ENCODE data around the gene SMIM38.

SMIM38 gene

DNA sequence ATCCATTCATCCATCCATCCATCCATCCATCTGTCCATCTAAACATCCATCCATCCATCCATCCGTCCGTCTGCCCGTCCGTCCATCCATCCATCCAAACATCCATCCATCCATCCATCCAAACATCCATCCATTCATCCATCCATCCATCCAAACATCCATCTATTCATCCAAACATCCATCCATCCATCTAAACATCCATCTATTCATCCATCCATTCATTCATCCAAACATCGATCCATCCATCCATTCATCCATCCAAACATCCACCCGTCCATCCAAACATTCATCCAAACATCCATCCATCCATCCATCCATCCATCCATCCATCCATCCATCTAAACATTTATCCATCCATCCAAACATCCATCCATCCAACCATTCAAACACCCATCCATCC is 45.3 kb upstream of the SMIM38 start:
- Histone ChIP-seq H2AFZ (ENCODE audit: low read length) (no peak overlapping the region), H4K20me1 (ENCODE audit: insufficient read depth, low read length) (no peaks in the 10 kb centered on the region), H3K36me3 (ENCODE audit: insufficient read depth, low read length) (no peaks in the 10 kb centered on the region), H3K9me3 (ENCODE audit: low read length) (no peaks in the 10 kb centered on the region), H3K9ac (ENCODE audit: low read length) (no peak overlapping the region), H3K4me3 (ENCODE audit: low read depth, low read length, poor library complexity, severe bottlenecking) (no peak overlapping the region), H3K4me1 (ENCODE audit: insufficient read depth, low read length, severe bottlenecking) (no peaks in the 10 kb centered on the region), H3K27ac (ENCODE audit: low read depth, low read length, poor library complexity, severe bottlenecking) (no peak overlapping the region), H3K9me2 (ENCODE audit: low read depth, low read length) (no peaks in the 10 kb centered on the region), H3K27me3 (ENCODE audit: insufficient read depth, low read length) (peaks cover 13% of the 10 kb centered on the region; the same call in 1 of the 2 replicates), H3K79me2 (ENCODE audit: insufficient read depth, low read length) (no peaks in the 10 kb centered on the region), H3F3A (ENCODE audit: insufficient read depth, low read length) (no peaks in the 10 kb centered on the region), H3K4me2 (ENCODE audit: low read length) (no peak overlapping the region)
- TF ChIP-seq, protein P1, sequence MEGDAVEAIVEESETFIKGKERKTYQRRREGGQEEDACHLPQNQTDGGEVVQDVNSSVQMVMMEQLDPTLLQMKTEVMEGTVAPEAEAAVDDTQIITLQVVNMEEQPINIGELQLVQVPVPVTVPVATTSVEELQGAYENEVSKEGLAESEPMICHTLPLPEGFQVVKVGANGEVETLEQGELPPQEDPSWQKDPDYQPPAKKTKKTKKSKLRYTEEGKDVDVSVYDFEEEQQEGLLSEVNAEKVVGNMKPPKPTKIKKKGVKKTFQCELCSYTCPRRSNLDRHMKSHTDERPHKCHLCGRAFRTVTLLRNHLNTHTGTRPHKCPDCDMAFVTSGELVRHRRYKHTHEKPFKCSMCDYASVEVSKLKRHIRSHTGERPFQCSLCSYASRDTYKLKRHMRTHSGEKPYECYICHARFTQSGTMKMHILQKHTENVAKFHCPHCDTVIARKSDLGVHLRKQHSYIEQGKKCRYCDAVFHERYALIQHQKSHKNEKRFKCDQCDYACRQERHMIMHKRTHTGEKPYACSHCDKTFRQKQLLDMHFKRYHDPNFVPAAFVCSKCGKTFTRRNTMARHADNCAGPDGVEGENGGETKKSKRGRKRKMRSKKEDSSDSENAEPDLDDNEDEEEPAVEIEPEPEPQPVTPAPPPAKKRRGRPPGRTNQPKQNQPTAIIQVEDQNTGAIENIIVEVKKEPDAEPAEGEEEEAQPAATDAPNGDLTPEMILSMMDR (IDR thresholded peaks at IDR 0.05; ENCODE audit: low read length), result no peak
- TF ChIP-seq EZH2 (IDR thresholded peaks at IDR 0.05; ENCODE audit: borderline replicate concordance, low read length), result no peak

DNA sequence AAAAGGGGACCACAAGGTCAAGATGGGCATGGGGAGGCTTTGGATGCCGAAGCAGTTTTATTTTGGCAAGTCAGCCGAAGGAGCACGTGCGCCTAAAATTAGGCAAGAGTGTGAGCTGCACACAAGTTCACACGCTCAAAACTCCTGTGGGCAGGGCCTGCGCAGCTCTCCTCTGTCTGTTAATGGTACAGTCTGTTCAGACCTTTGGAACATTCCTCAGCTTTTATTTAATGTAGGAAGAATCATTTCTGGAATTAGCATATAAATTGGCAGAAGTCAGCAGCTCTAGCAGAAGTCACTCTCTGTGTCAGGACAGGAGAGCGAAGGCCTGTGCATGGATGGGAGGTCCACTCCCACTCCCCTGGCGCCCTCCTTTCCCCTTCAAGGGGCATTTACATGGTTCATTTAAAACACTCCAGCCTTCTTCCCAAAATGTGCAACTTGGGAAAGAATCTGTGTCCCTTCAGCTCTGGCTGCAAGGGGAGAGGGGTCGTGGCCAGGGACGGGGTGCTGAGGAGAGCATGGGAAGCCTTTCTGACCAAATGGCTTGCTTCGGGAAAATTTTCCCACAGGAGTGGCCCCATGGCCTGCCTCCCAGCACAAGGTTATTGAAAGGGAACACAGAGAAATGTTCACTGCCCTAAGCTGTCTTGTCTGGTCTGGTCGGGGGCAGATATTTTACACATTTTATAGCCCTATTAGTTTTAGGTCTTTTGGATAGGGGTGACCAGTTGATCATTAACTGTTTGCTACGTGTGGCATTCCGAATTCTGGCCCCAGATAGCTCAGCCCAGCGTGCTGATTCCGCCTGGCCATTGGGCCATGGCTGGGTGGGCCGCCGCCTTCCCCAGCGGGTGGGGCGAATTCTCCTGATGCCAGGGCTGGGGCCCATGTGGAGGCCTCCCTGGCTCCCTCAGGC is 43.9 kb upstream of the SMIM38 start:
- H3K4me1 ChIP-seq (ENCODE audit: insufficient read depth, low read length, severe bottlenecking), result no peaks in the 10 kb centered on the region
- TF ChIP-seq, protein P1 (IDR thresholded peaks at IDR 0.05; ENCODE audit: low read length), result no peak
- no peak for TF ChIP-seq EZH2 (IDR thresholded peaks at IDR 0.05; ENCODE audit: borderline replicate concordance, low read length)
- no peaks in the 10 kb centered on the region for H3F3A ChIP-seq (ENCODE audit: insufficient read depth, low read length)
- H3K27ac ChIP-seq (ENCODE audit: low read depth, low read length, poor library complexity, severe bottlenecking), result no peak overlapping the region
- H3K9ac ChIP-seq (ENCODE audit: low read length), result no peak overlapping the region
- no peak overlapping the region for H3K4me3 ChIP-seq (ENCODE audit: low read depth, low read length, poor library complexity, severe bottlenecking)
- no peaks in the 10 kb centered on the region for H3K79me2 ChIP-seq (ENCODE audit: insufficient read depth, low read length)
- no peaks in the 10 kb centered on the region for H4K20me1 ChIP-seq (ENCODE audit: insufficient read depth, low read length)
- H3K9me2 ChIP-seq (ENCODE audit: low read depth, low read length), result no peaks in the 10 kb centered on the region
- no peak overlapping the region for H3K4me2 ChIP-seq (ENCODE audit: low read length)
- H2AFZ ChIP-seq (ENCODE audit: low read length), result no peak overlapping the region
- no peaks in the 10 kb centered on the region for H3K9me3 ChIP-seq (ENCODE audit: low read length)
- H3K36me3 ChIP-seq (ENCODE audit: insufficient read depth, low read length), result no peaks in the 10 kb centered on the region
- peaks cover 17% of the 10 kb centered on the region; the same call in 1 of the 2 replicates for H3K27me3 ChIP-seq (ENCODE audit: insufficient read depth, low read length)

DNA sequence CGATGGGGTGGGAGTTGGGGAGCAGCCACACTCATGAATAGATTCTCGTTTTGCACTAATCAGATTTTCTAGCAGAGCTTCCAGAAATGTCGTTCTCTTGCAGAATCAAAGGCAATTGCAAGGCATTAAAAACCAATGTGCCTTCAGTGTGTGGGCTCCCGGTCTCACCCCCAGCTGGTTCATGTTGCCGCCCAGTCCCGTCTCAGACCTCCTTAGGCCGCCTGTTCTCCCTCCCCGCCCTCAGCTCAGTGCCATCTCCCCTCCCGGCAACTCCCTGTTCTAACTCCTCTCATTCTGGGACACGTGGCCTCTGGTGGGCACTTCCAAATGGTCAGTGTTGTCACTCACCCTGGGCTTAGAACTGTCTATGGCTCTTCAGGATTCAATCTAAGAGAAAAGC is 42.5 kb upstream of the SMIM38 start:
- Histone ChIP-seq H3K36me3 (ENCODE audit: insufficient read depth, low read length) (no peaks in the 10 kb centered on the region), H3K9me2 (ENCODE audit: low read depth, low read length) (no peaks in the 10 kb centered on the region), H3K9me3 (ENCODE audit: low read length) (no peaks in the 10 kb centered on the region), H3K4me1 (ENCODE audit: insufficient read depth, low read length, severe bottlenecking) (no peaks in the 10 kb centered on the region), H3F3A (ENCODE audit: insufficient read depth, low read length) (no peaks in the 10 kb centered on the region), H3K4me3 (ENCODE audit: low read depth, low read length, poor library complexity, severe bottlenecking) (no peak overlapping the region), H3K79me2 (ENCODE audit: insufficient read depth, low read length) (no peaks in the 10 kb centered on the region), H3K27me3 (ENCODE audit: insufficient read depth, low read length) (peaks cover 8% of the 10 kb centered on the region; the same call in 1 of the 2 replicates), H3K4me2 (ENCODE audit: low read length) (no peak overlapping the region), H2AFZ (ENCODE audit: low read length) (no peak overlapping the region), H4K20me1 (ENCODE audit: insufficient read depth, low read length) (no peaks in the 10 kb centered on the region), H3K27ac (ENCODE audit: low read depth, low read length, poor library complexity, severe bottlenecking) (no peak overlapping the region), H3K9ac (ENCODE audit: low read length) (no peak overlapping the region)
- TF ChIP-seq, protein P1 (IDR thresholded peaks at IDR 0.05; ENCODE audit: low read length), result no peak
- TF ChIP-seq EZH2 (IDR thresholded peaks at IDR 0.05; ENCODE audit: borderline replicate concordance, low read length), result no peak
